GM19240 (cell line): ENCODE measurements around the gene ODF2.
"Not testable (repeated sequence)": the region's sequence is repeated elsewhere in the genome, so short reads cannot be mapped to it uniquely, and the experiment has no call there.

ENCODE experiments used
- DNase-seq: peaks from one replicate; pipeline ENCODE4 v3.0.0; 2011; ENCODE audit warnings: low spot score; ENCODE audit not compliant: insufficient read length

ODF2 gene

GRCh38 chr9:128482186-128482585 is 26.4 kb downstream of the ODF2 start:
- no peak for DNase-seq

- DNase-seq: no peak
These were observed 29.0 kb downstream of the ODF2 start for GRCh38 chr9:128484686-128485413.

GRCh38 chr9:128485414-128485855 is 29.6 kb downstream of the ODF2 start:
- no peak for DNase-seq

- no peak for DNase-seq
These were observed 30.4 kb downstream of the ODF2 start for GRCh38 chr9:128486201-128486600.

GRCh38 chr9:128493424-128493823 is 37.6 kb downstream of the ODF2 start:
- no peak for DNase-seq

- DNase-seq: no peak
These were observed 38.4 kb downstream of the ODF2 start for GRCh38 chr9:128494108-128494745.

- DNase-seq: no peak
These were observed 38.9 kb downstream of the ODF2 start for GRCh38 chr9:128494746-128495129.

- DNase-seq: no peak
These were observed 39.5 kb downstream of the ODF2 start for GRCh38 chr9:128495296-128495695.

- DNase-seq: no peak
These were observed 40.1 kb downstream of the ODF2 start for GRCh38 chr9:128495804-128496417.

GRCh38 chr9:128497824-128498610 is 42.2 kb downstream of the ODF2 start:
- no peak for DNase-seq

GRCh38 chr9:128498911-128499310 is 43.1 kb downstream of the ODF2 start:
- DNase-seq: no peak

GRCh38 chr9:128499920-128500319 is 44.1 kb downstream of the ODF2 start:
- no peak for DNase-seq

- not testable (repeated sequence) for DNase-seq
These were observed 47.6 kb downstream of the ODF2 start for GRCh38 chr9:128503415-128503825.

GRCh38 chr9:128503870-128504269 is 48.1 kb downstream of the ODF2 start:
- DNase-seq: no peak

GRCh38 chr9:128504485-128505413 is 48.9 kb downstream of the ODF2 start, which contains the start of gene GLE1:
GLE1 (plus strand) TSS chr9:128504719; CDS start chr9:128504806, 87 bp downstream.
- peak; percentile 99 for DNase-seq

- no peak for DNase-seq
These were observed 49.6 kb downstream of the ODF2 start for GRCh38 chr9:128505414-128505765.

- not testable (repeated sequence) for DNase-seq
These were observed 50.1 kb downstream of the ODF2 start for GRCh38 chr9:128505906-128506305.

GRCh38 chr9:128512820-128513219 is 57.0 kb downstream of the ODF2 start:
- no peak for DNase-seq

GRCh38 chr9:128521956-128522355 is 66.2 kb downstream of the ODF2 start:
- no peak for DNase-seq

- DNase-seq: no peak
These were observed 67.6 kb downstream of the ODF2 start for GRCh38 chr9:128523199-128523925.
